K562 (cell line): ENCODE data around the gene HRH3. TPM values are rescaled to one million over a fixed set of nuclear protein-coding genes. Genes with fewer than 3 reads are reported as not detected.

Source experiments
- CTBP1 ChIP-seq: fragments of 450-650 bp; IDR thresholded peaks from 2 replicates; pipeline ENCODE4 v1.6.1; 2016; ENCODE audit warnings: borderline replicate concordance
- CTCFL ChIP-seq: IDR thresholded peaks from 2 replicates; pipeline ENCODE4 v1.6.1; 2011; ENCODE audit warnings: borderline replicate concordance, low read depth, mild to moderate bottlenecking, moderate library complexity, low read length; ENCODE audit not compliant: insufficient read depth, poor library complexity, severe bottlenecking
- KDM5B ChIP-seq: fragments of 200-600 bp; sonication (generic); IDR thresholded peaks from 2 replicates; pipeline ENCODE4 v1.6.1; 2012; ENCODE audit warnings: low read depth, mild to moderate bottlenecking, moderate library complexity, low read length, control low read depth, inconsistent platforms; ENCODE audit not compliant: insufficient replicate concordance
- MNT ChIP-seq, 2 experiments: fragments of 450-650 bp; conservative IDR thresholded peaks; 2 replicates each; pipeline ENCODE4 v1.6.1; 2017; ENCODE audit warnings: mild to moderate bottlenecking in 2 of 2, moderate library complexity in 2 of 2
- SLC30A9 ChIP-seq: fragments of 250-450 bp; sonication (Bioruptor Pico); IDR thresholded peaks from 2 replicates; pipeline ENCODE4 v1.8.0; 2022; ENCODE audit warnings: mild to moderate bottlenecking, moderate library complexity
- ZFPM2 ChIP-seq: fragments of 250-450 bp; sonication (Bioruptor Pico); IDR thresholded peaks from 2 replicates; pipeline ENCODE4 v1.5.1; 2022; ENCODE audit warnings: mild to moderate bottlenecking
- ZNF197 ChIP-seq: fragments of 200-800 bp; sonication (Bioruptor generic); IDR thresholded peaks from 2 replicates; pipeline ENCODE4 v1.6.1; 2016; ENCODE audit warnings: low read depth, missing genetic modification characterization, missing compliant biosample characterization
- ZNF395 ChIP-seq: fragments of 200-800 bp; sonication (Bioruptor generic); IDR thresholded peaks from 2 replicates; pipeline ENCODE4 v1.6.1; 2017; ENCODE audit warnings: missing genetic modification characterization, missing compliant biosample characterization
- polyA plus RNA-seq, 8 experiments: library from polyadenylated mRNA; depleted of rRNA in 4 of 8; stranded (reverse) in 5 of 8; unstranded in 3 of 8; fragments of >200 nt; fragmentation: Nextera tagmentation in 2 of 8; fragmentation: Illumina TruSeq in 1 of 8; extraction: Ambion mirVana in 2 of 8; extraction: Trizol in 1 of 8; gene quantifications; 2 replicates each; pipeline versions ENCODE4 v1.2.1 to v1.2.3, GENCODE V29; 2011 to 2014; ENCODE audit warnings: inconsistent platforms in 1 of 8, missing spikeins in 1 of 8
- total RNA-seq, 7 experiments: library from RNA; depleted of rRNA in 6 of 7; stranded (reverse); fragments of >200 nt in 6 of 7; fragmentation: Illumina TruSeq in 2 of 7; extraction: Trizol in 2 of 7; gene quantifications; 2 replicates each; pipeline versions ENCODE4 v1.2.1 to v1.2.3, GENCODE V29; 2011 to 2021; ENCODE audit warnings: low replicate concordance in 1 of 7
- TF ChIP-seq, protein P1 (sequence below): fragments of 250-450 bp; sonication (Bioruptor Pico); IDR thresholded peaks from 2 replicates; pipeline ENCODE4 v1.4.0; 2020; ENCODE audit warnings: mild to moderate bottlenecking

Gene HRH3
- total and polyA plus RNA-seq, 9 of the 15 experiments (the other 6 are each of a cell fraction or from before 2014, with no cell fraction given), result not detected

GRCh38 chr20:62237801-62238568 lies 17.9 kb upstream of the HRH3 start, which contains the start of gene OSBPL2 (continued):
- TF ChIP-seq ZNF197 (no peak), KDM5B (peak; percentile 44), CTCFL (no peak), ZFPM2 (CRISPR knock-in tag) (no peak), SLC30A9 (CRISPR knock-in tag) (no peak), CTBP1 (peak; percentile 75), MNT (conservative IDR thresholded peaks at IDR 0.05) (peak; percentile 95 to 98), ZNF395 (CRISPR knock-in tag) (no peak)
- TF ChIP-seq, protein P1, sequence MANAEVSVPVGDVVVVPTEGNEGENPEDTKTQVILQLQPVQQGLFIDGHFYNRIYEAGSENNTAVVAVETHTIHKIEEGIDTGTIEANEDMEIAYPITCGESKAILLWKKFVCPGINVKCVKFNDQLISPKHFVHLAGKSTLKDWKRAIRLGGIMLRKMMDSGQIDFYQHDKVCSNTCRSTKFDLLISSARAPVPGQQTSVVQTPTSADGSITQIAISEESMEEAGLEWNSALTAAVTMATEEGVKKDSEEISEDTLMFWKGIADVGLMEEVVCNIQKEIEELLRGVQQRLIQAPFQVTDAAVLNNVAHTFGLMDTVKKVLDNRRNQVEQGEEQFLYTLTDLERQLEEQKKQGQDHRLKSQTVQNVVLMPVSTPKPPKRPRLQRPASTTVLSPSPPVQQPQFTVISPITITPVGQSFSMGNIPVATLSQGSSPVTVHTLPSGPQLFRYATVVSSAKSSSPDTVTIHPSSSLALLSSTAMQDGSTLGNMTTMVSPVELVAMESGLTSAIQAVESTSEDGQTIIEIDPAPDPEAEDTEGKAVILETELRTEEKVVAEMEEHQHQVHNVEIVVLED (CRISPR knock-in tag), result peak; percentile 41; the same call in 1 of the 2 replicates
